Stimulated activated CD4-positive, alpha-beta T cell treated with anti-CD3 and anti-CD28 coated beads, Interleukin-1b, Interleukin-23, amount 100 ng/mL, for 48 hours (primary cell): ENCODE data around the gene WDR5.

Experiments
- DNase-seq: peaks from one replicate; pipeline ENCODE4 v3.0.0-alpha.2; 2020

The WDR5 gene

DNA sequence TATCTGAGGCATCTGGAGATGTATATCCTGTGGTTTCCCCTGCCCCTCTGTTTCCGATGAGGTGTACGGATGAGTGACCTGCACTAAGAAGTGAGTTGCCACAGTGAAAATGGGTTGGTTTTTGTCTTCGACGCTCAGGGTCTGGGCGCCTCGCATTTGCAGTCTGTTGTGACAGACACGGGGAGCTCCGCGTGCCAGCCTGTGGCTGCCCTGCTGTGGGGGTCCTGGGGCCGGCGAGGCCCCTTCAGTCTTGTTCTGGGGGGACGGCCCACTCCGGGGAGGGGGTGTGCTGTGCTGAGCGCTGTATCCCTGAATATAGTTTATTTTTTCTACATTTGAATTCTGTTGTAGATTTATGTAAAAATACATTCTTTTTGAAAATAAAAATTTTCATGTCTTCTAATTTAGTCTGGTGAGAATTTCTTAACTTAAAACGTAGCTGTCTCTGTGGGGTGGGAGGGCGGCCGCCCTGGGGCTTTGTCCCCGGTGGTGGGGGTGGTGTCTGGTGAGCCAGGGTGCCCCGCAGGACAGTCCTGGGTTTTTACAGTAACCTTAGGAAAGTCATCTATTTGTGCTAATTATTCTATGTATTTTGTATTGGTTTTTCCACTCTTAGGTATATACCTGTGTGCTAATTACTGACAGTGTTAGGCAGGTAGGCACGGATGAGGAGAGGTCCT is 23.8 kb downstream of the WDR5 start:
- no peak for DNase-seq

DNA sequence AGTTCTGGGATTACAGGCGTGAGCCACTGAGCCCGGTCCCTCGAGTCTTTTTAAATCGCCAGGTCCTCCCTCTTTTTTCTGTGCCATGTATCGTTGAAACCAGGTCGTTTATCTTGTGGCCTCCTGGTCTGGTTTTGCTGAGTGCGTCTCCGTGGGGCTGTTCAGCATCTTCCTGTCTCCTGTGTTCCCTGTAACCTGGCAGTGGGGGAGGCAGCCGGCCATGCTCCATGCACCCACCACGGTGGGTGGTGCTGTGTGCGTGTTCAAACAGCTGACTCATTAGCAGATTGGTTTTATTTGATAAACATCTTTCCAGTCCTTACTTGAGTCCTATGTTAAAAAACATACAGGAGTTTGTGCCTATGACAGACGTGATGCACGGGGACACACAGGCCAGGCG is 25.8 kb downstream of the WDR5 start:
- no peak for DNase-seq

- no peak for DNase-seq
Measured at GRCh38 chr9:134162212-134162775, 26.4 kb downstream of the WDR5 start.

- DNase-seq = no peak
Measured at GRCh38 chr9:134162926-134163370, 27.1 kb downstream of the WDR5 start.

DNA sequence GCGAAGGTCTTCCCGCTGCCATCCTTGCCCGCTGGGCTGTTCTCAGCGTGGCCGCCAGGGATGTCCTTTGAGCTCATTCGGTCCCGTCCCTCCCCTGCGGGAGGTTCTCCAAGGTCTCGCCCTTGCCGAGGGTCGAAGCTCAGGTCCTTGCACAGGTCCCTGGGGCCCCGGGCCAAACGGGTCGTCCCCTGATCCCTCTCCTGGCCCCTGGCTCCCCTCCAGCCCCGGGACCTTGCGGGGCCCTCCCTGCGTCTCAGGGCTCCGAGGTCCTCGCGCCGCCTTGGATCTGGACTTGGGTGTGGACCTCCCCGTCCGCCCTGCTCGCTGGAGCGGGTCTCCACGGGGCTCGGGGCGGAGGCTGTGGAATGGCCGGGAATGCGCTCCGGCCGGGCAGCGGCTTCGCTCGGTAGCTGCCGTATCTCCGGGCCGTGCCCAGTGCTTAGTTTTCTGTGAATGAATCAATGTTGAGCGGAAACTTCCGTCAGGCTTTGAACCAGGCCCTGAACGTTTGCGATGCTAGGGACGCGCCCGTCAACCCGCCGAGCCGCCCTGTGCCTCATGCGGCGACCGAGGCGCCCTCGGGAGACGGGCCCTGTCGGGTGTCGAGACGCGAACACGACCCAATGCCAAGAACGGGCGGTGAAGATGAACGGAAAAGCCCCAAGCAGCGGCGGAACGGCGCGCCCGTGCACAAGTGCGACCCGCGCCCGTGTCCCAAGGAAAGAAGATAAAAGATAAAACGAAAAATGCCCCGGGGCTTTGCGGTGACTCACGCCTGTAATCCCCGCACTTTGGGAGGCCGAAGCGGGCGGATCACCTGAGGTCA is 27.7 kb downstream of the WDR5 start:
- peak; percentile 76 for DNase-seq

- no peak for DNase-seq
Measured at GRCh38 chr9:134164879-134165278, 29.0 kb downstream of the WDR5 start.

GRCh38 chr9:134165357-134166315 is 29.8 kb downstream of the WDR5 start:
- peak; percentile 65 for DNase-seq

DNA sequence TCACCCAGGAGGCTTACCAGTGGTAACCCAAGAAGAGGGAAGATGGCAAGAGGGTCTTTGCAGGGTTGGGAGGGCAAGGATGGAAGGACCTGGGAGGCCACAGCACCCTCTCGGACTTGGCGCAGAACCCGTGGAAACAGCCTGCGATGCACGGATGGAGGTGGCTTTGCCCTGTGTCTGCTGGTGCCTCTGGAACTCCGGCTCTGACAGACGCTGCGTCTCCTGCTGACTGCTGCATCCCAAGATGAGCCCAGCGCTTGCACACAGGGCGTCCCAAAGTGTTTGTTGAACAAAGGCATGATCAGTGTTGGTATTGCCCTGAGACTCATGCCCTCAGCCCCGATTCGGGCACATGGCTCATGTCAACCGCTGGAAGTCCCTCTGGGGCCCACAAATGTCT is 30.5 kb downstream of the WDR5 start:
- DNase-seq = no peak

DNA sequence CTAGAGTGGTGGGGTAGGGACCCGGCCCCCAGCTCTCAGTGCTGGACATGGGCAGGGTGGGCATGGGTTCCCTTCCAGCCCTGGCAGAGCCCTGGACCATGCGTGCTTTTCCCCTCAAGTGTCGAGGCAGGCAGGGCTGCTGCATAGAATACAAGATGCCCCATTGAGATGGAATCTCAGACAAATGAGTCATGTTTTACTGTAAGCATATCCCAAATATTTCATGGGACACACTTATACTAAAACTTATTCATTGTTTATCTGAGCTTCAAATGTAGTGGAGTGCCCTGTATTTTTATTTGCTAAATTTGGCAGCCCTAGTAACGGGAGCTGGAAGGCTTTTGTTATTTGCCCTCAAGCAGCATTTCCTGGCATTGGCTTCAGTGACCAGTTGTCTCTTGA is 31.6 kb downstream of the WDR5 start:
- no peak for DNase-seq

DNA sequence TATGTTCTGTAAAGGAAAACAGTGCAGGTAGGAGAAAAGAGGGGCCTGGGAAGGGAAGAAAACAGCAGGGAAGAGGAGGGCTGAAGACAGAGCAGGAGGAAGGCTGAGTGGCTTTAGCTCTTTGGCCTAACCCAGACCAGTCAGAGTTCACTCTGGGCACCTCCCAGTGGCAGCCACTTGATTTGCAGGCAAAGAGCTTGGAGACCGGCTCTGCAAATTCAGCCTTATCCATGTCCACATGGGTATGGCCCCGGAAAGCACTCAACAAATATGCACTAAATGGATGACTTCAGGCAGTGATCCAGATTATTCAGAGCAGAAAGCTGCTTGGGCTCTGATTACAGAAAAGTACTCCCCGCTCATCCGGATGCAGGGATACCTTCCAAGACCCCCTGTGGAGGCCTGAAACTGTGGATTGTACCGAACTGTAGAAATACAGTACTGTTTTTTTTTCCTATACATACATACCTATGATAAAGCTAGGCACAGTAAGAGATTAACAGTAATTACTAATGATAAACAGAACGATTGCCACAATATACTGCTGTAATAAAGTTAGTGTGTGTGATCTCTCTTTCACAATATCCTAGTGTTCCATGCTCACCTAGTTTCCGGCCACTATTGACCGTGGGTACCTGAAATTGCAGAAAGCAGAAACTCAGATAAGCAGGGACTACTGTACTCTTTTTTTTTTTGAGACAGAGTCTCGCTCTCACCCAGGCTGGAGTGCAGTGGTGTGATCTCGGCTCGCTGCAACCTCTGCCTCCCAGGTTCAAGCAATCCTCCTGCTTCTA is 33.1 kb downstream of the WDR5 start:
- DNase-seq = no peak

GRCh38 chr9:134169724-134170401 is 34.0 kb downstream of the WDR5 start:
- DNase-seq = no peak

GRCh38 chr9:134170532-134171315 is 34.8 kb downstream of the WDR5 start:
- no peak for DNase-seq

- no peak for DNase-seq
Measured at GRCh38 chr9:134171316-134172197, 35.7 kb downstream of the WDR5 start.

DNA sequence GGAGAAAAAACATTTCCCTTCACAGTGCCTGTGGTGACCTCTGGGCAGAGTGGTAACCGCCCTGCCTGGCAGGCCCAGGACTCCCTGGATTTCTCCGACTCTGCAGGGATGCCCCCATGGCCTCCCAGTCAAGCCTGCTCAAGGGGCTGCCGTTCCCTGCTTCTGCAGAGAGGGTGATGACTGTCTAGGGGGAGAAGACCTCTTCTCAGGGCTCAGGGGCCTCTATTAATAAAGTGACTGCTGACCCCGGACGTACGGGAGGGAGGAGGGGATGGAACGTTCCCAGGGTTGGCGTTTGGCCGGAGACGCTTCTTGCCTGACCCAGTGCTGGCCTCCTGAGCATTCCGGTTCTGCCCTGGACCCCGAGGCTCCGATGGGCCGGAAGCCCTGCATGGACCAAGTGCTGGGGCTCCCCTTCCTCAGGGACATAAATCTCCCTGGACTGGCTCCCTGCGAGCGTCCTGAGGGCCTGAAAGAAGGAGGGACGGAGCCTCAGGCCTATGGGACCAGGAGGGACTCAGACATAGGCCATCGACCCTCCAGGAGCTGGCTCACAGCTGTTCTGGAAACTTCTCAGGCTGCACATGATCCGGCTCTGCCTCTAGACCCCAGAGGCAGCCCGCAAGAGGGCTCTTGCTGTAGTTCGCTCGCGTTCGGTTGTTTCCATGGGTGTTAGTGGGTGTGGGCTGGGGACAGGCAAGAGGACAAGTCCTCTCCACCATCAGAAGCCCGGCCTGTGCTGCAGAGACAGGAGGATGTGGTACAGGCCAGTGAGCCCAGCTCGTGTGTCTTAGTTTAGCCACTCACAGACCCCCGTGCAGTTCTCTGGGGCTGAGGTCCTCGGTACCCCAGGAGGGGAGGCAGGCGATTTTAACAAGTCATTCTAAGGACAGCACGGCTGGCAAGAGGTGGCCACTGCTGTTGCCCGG is 36.6 kb downstream of the WDR5 start:
- DNase-seq = no peak

GRCh38 chr9:134173127-134174072 is 37.5 kb downstream of the WDR5 start:
- no peak for DNase-seq

GRCh38 chr9:134174073-134174449 is 38.2 kb downstream of the WDR5 start:
- no peak for DNase-seq
